ENCODE results near the gene SCPEP1.

SCPEP1 gene

GRCh38 chr17:57044976-57045867, 67.3 kb downstream of the SCPEP1 start:
- no peak for DNase-seq

GRCh38 chr17:57045868-57046704, 68.2 kb downstream of the SCPEP1 start:
- DNase-seq: peak; percentile 23

GRCh38 chr17:57046749-57047148, 68.8 kb downstream of the SCPEP1 start:
- DNase-seq: no peak

- no peak for DNase-seq
Observed at GRCh38 chr17:57048096-57048495, 70.2 kb downstream of the SCPEP1 start.

- DNase-seq: no peak
Observed at GRCh38 chr17:57050306-57050705, 72.4 kb downstream of the SCPEP1 start.

GRCh38 chr17:57051886-57052361, 74.0 kb downstream of the SCPEP1 start:
- DNase-seq: no peak

Data from stimulated activated CD4-positive, alpha-beta T cell treated with anti-CD3 and anti-CD28 coated beads, Interleukin-4, amount 100 ng/mL, for 24 hours (primary cell).